Measurements from ENCODE around the gene CDC25B.

CDC25B gene

DNA sequence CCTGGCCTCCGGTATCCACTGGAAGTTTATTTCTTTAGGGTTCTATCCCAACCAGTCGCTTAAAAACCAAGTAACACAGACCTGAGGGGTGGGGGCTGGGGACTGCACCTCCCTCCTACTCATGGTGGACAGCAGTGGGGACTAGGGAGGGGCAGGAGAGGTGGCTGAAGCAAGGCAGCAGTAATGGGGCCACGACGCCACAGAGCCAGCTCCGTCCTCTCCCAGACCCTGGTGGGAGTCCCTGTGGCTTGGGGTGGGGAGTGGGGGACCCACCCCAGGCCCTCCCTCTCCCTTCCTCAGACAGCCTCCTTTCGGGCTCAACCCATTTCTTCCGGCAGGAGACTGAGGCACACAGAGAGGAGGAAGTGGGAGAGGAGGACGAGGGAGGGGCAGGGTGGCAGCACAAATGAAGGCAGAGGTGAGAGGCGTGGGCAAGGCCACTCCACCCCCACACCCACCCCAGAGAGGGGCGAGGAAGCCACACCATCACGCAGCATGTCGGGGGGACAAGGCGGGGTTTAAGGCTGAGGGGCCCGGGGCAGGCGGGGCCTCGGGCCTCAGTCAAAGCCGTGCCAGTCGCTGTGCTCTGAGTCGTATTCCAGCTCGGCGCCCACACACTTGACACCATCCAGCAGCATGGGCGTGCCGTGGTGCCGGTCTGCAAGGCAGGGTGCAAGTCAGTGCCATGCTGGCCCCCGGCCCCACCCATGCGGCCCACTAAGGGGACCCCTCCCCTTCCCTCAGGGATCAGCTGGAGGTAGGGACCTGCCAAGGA is 42.4 kb upstream of the CDC25B start:
- Histone ChIP-seq H3K9ac (ENCODE audit: low read length in 5 of 5) (peak overlapping the region in 1 of 5 donors; percentile 50), H3K4me1 (ENCODE audit: control insufficient read depth in 5 of 5, insufficient read depth in 5 of 5, low read length in 5 of 5) (peaks cover 0 to 66% (median 48%) of the 10 kb centered on the region in 5 donors), H3K27ac (ENCODE audit: low read depth, low read length) (no peak overlapping the region), H3K27me3 (ENCODE audit: control insufficient read depth in 5 of 5, insufficient read depth in 4 of 5, low read length in 5 of 5) (no peaks in the 10 kb centered on the region), H3K36me3 (ENCODE audit: control insufficient read depth in 5 of 5, insufficient read depth in 5 of 5, low read length in 5 of 5) (peaks cover 0 to 61% (median 47%) of the 10 kb centered on the region in 5 donors), H3K9me3 (ENCODE audit: control insufficient read depth in 5 of 5, low read length in 5 of 5) (no peaks in the 10 kb centered on the region), H3K4me3 (ENCODE audit: low read depth in 1 of 5, low read length in 5 of 5) (no peak overlapping the region)

DNA sequence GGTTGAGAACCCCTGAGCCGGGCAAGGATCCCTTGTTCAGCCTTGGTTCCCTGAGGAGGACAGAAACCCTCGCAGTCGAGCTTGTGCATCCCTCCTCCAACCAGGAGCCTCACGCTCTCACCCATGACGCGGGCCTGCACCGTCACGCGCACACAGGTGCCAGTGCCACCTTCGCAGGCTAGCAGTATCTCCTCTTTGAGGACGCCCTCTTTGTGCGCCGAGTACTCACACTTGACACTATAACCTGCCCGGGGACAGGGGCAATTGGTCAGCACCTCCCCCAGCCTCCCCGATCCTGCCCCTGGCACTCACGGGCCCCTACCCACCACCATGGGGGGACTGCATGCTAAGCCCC is 41.9 kb upstream of the CDC25B start:
- Histone ChIP-seq H3K36me3 (ENCODE audit: control insufficient read depth in 5 of 5, insufficient read depth in 5 of 5, low read length in 5 of 5) (peaks cover 0 to 60% (median 42%) of the 10 kb centered on the region in 5 donors), H3K27me3 (ENCODE audit: control insufficient read depth in 5 of 5, insufficient read depth in 4 of 5, low read length in 5 of 5) (no peaks in the 10 kb centered on the region), H3K4me3 (ENCODE audit: low read depth in 1 of 5, low read length in 5 of 5) (no peak overlapping the region), H3K27ac (ENCODE audit: low read depth, low read length) (no peak overlapping the region), H3K9me3 (ENCODE audit: control insufficient read depth in 5 of 5, low read length in 5 of 5) (no peaks in the 10 kb centered on the region), H3K4me1 (ENCODE audit: control insufficient read depth in 5 of 5, insufficient read depth in 5 of 5, low read length in 5 of 5) (peaks cover 0 to 71% (median 53%) of the 10 kb centered on the region in 5 donors), H3K9ac (ENCODE audit: low read length in 5 of 5) (no peak overlapping the region)

GRCh38 chr20:3755269-3755668 is 40.8 kb upstream of the CDC25B start:
- Histone ChIP-seq H3K4me1 (ENCODE audit: control insufficient read depth in 5 of 5, insufficient read depth in 5 of 5, low read length in 5 of 5) (peaks cover 3 to 81% (median 63%) of the 10 kb centered on the region in 5 donors), H3K27me3 (ENCODE audit: control insufficient read depth in 5 of 5, insufficient read depth in 4 of 5, low read length in 5 of 5) (no peaks in the 10 kb centered on the region), H3K4me3 (ENCODE audit: low read depth in 1 of 5, low read length in 5 of 5) (no peak overlapping the region), H3K36me3 (ENCODE audit: control insufficient read depth in 5 of 5, insufficient read depth in 5 of 5, low read length in 5 of 5) (peaks cover 0 to 55% (median 32%) of the 10 kb centered on the region in 5 donors), H3K9me3 (ENCODE audit: control insufficient read depth in 5 of 5, low read length in 5 of 5) (no peaks in the 10 kb centered on the region), H3K27ac (ENCODE audit: low read depth, low read length) (no peak overlapping the region), H3K9ac (ENCODE audit: low read length in 5 of 5) (peak overlapping the region in 1 of 5 donors; percentile 2)

GRCh38 chr20:3755814-3756480 is 40.2 kb upstream of the CDC25B start:
- H3K27ac ChIP-seq (ENCODE audit: low read depth, low read length): peak overlapping the region; percentile 29

GRCh38 chr20:3757268-3757667 is 38.8 kb upstream of the CDC25B start:
- Histone ChIP-seq H3K4me3 (ENCODE audit: low read depth in 1 of 5, low read length in 5 of 5) (no peak overlapping the region), H3K4me1 (ENCODE audit: control insufficient read depth in 5 of 5, insufficient read depth in 5 of 5, low read length in 5 of 5) (peaks cover 3 to 87% (median 65%) of the 10 kb centered on the region in 5 donors), H3K27me3 (ENCODE audit: control insufficient read depth in 5 of 5, insufficient read depth in 4 of 5, low read length in 5 of 5) (no peaks in the 10 kb centered on the region), H3K27ac (ENCODE audit: low read depth, low read length) (peak overlapping the region; percentile 60), H3K9ac (ENCODE audit: low read length in 5 of 5) (no peak overlapping the region), H3K36me3 (ENCODE audit: control insufficient read depth in 5 of 5, insufficient read depth in 5 of 5, low read length in 5 of 5) (peaks cover 0 to 41% (median 21%) of the 10 kb centered on the region in 5 donors), H3K9me3 (ENCODE audit: control insufficient read depth in 5 of 5, low read length in 5 of 5) (no peaks in the 10 kb centered on the region)

More at GRCh38 chr20:3755814-3756480, 40.2 kb upstream of the CDC25B start:
- no peaks in the 10 kb centered on the region for H3K27me3 ChIP-seq (ENCODE audit: control insufficient read depth in 5 of 5, insufficient read depth in 4 of 5, low read length in 5 of 5)
- no peak overlapping the region for H3K4me3 ChIP-seq (ENCODE audit: low read depth in 1 of 5, low read length in 5 of 5)
- H3K9ac ChIP-seq (ENCODE audit: low read length in 5 of 5): peak overlapping the region in 1 of 5 donors; percentile 41
- H3K4me1 ChIP-seq (ENCODE audit: control insufficient read depth in 5 of 5, insufficient read depth in 5 of 5, low read length in 5 of 5): peaks cover 3 to 84% (median 67%) of the 10 kb centered on the region in 5 donors
- peaks cover 0 to 48% (median 28%) of the 10 kb centered on the region in 5 donors for H3K36me3 ChIP-seq (ENCODE audit: control insufficient read depth in 5 of 5, insufficient read depth in 5 of 5, low read length in 5 of 5)
- no peaks in the 10 kb centered on the region for H3K9me3 ChIP-seq (ENCODE audit: control insufficient read depth in 5 of 5, low read length in 5 of 5)

- Histone ChIP-seq H3K9ac (ENCODE audit: low read length in 5 of 5) (peak overlapping the region in 1 of 5 donors; percentile 66), H3K27ac (ENCODE audit: low read depth, low read length) (peak overlapping the region; percentile 60), H3K9me3 (ENCODE audit: control insufficient read depth in 5 of 5, low read length in 5 of 5) (no peaks in the 10 kb centered on the region), H3K36me3 (ENCODE audit: control insufficient read depth in 5 of 5, insufficient read depth in 5 of 5, low read length in 5 of 5) (peaks cover 0 to 39% (median 17%) of the 10 kb centered on the region in 5 donors), H3K4me3 (ENCODE audit: low read depth in 1 of 5, low read length in 5 of 5) (no peak overlapping the region), H3K27me3 (ENCODE audit: control insufficient read depth in 5 of 5, insufficient read depth in 4 of 5, low read length in 5 of 5) (no peaks in the 10 kb centered on the region), H3K4me1 (ENCODE audit: control insufficient read depth in 5 of 5, insufficient read depth in 5 of 5, low read length in 5 of 5) (peaks cover 3 to 84% (median 56%) of the 10 kb centered on the region in 5 donors)
These were observed 37.5 kb upstream of the CDC25B start for GRCh38 chr20:3758566-3758965.

- Histone ChIP-seq H3K27ac (ENCODE audit: low read depth, low read length) (peak overlapping the region; percentile 24), H3K4me1 (ENCODE audit: control insufficient read depth in 5 of 5, insufficient read depth in 5 of 5, low read length in 5 of 5) (peaks cover 5 to 84% (median 59%) of the 10 kb centered on the region in 5 donors), H3K27me3 (ENCODE audit: control insufficient read depth in 5 of 5, insufficient read depth in 4 of 5, low read length in 5 of 5) (no peaks in the 10 kb centered on the region), H3K9ac (ENCODE audit: low read length in 5 of 5) (peak overlapping the region in 4 of 5 donors; percentile 28 to 67 (median 62)), H3K4me3 (ENCODE audit: low read depth in 1 of 5, low read length in 5 of 5) (no peak overlapping the region), H3K9me3 (ENCODE audit: control insufficient read depth in 5 of 5, low read length in 5 of 5) (no peaks in the 10 kb centered on the region), H3K36me3 (ENCODE audit: control insufficient read depth in 5 of 5, insufficient read depth in 5 of 5, low read length in 5 of 5) (peaks cover 0 to 38% (median 15%) of the 10 kb centered on the region in 5 donors)
These were observed 36.7 kb upstream of the CDC25B start for GRCh38 chr20:3759316-3759823.

GRCh38 chr20:3759884-3760283 is 36.2 kb upstream of the CDC25B start:
- H3K4me3 ChIP-seq (ENCODE audit: low read depth in 1 of 5, low read length in 5 of 5): no peak overlapping the region
- H3K36me3 ChIP-seq (ENCODE audit: control insufficient read depth in 5 of 5, insufficient read depth in 5 of 5, low read length in 5 of 5): peaks cover 0 to 33% (median 15%) of the 10 kb centered on the region in 5 donors
- H3K9ac ChIP-seq (ENCODE audit: low read length in 5 of 5): peak overlapping the region in 2 of 5 donors; percentile 57 to 66
- H3K27ac ChIP-seq (ENCODE audit: low read depth, low read length): peak overlapping the region; percentile 24
- H3K4me1 ChIP-seq (ENCODE audit: control insufficient read depth in 5 of 5, insufficient read depth in 5 of 5, low read length in 5 of 5): peaks cover 7 to 84% (median 64%) of the 10 kb centered on the region in 5 donors
- no peaks in the 10 kb centered on the region for H3K27me3 ChIP-seq (ENCODE audit: control insufficient read depth in 5 of 5, insufficient read depth in 4 of 5, low read length in 5 of 5)
- no peaks in the 10 kb centered on the region for H3K9me3 ChIP-seq (ENCODE audit: control insufficient read depth in 5 of 5, low read length in 5 of 5)

- H3K36me3 ChIP-seq (ENCODE audit: control insufficient read depth in 5 of 5, insufficient read depth in 5 of 5, low read length in 5 of 5): peaks cover 0 to 24% (median 8%) of the 10 kb centered on the region in 5 donors
- H3K4me1 ChIP-seq (ENCODE audit: control insufficient read depth in 5 of 5, insufficient read depth in 5 of 5, low read length in 5 of 5): peaks cover 12 to 87% (median 71%) of the 10 kb centered on the region in 5 donors
- H3K9me3 ChIP-seq (ENCODE audit: control insufficient read depth in 5 of 5, low read length in 5 of 5): no peaks in the 10 kb centered on the region
- H3K9ac ChIP-seq (ENCODE audit: low read length in 5 of 5): no peak overlapping the region
- no peak overlapping the region for H3K27ac ChIP-seq (ENCODE audit: low read depth, low read length)
- H3K4me3 ChIP-seq (ENCODE audit: low read depth in 1 of 5, low read length in 5 of 5): no peak overlapping the region
- no peaks in the 10 kb centered on the region for H3K27me3 ChIP-seq (ENCODE audit: control insufficient read depth in 5 of 5, insufficient read depth in 4 of 5, low read length in 5 of 5)
These were observed 35.3 kb upstream of the CDC25B start for GRCh38 chr20:3760655-3761348.
